Karpas-422 (cell line): ENCODE results near the gene CPEB2. TPM values are rescaled to one million over a fixed set of nuclear protein-coding genes. Genes with fewer than 3 reads are reported as not detected.

Experiments used
- DNase-seq: peaks from one replicate; pipeline ENCODE4 v3.0.0-alpha.2; 2015
- H2AFZ ChIP-seq: fragments of 200-600 bp; sonication (generic); 2 replicates; pipeline ENCODE4 v1.6.1; 2014; ENCODE audit warnings: antibody characterized with exemption, low read length, mixed read lengths
- H3K27ac ChIP-seq: fragments of 200-600 bp; sonication (generic); 2 replicates; pipeline ENCODE4 v1.5.1; 2014; ENCODE audit warnings: mild to moderate bottlenecking, low read length, moderate library complexity
- H3K27me3 ChIP-seq: fragments of 200-600 bp; sonication (generic); 2 replicates; pipeline ENCODE4 v1.6.1; 2014; ENCODE audit warnings: low read length, mixed read lengths
- H3K36me3 ChIP-seq: fragments of 200-600 bp; sonication (generic); 2 replicates; pipeline ENCODE4 v1.6.1; 2014; ENCODE audit warnings: low read length, mixed read lengths; ENCODE audit not compliant: insufficient read depth
- H3K4me1 ChIP-seq: fragments of 200-600 bp; sonication (generic); 2 replicates; pipeline ENCODE4 v1.6.1; 2014; ENCODE audit warnings: mild to moderate bottlenecking, low read length, mixed read lengths
- H3K4me2 ChIP-seq: fragments of 200-600 bp; sonication (generic); 2 replicates; pipeline ENCODE4 v1.6.1; 2014; ENCODE audit warnings: low read length, low read depth, mild to moderate bottlenecking; ENCODE audit not compliant: poor library complexity, severe bottlenecking
- H3K4me3 ChIP-seq: fragments of 200-600 bp; sonication (generic); 2 replicates; pipeline ENCODE4 v1.5.1; 2014; ENCODE audit warnings: mild to moderate bottlenecking, antibody characterized with exemption, low read length, mixed read lengths
- H3K79me2 ChIP-seq: fragments of 200-600 bp; sonication (generic); 2 replicates; pipeline ENCODE4 v1.6.1; 2014; ENCODE audit warnings: mild to moderate bottlenecking, low read length, mixed read lengths
- H3K9ac ChIP-seq: fragments of 200-600 bp; sonication (generic); 2 replicates; pipeline ENCODE4 v1.6.0; 2014; ENCODE audit warnings: low read length
- H3K9me2 ChIP-seq: fragments of 200-600 bp; sonication (generic), shearing (Covaris generic); replicated peaks from 2 replicates; pipeline ENCODE4 v1.6.0; 2014; ENCODE audit warnings: mild to moderate bottlenecking, low read length, moderate library complexity; ENCODE audit not compliant: insufficient read depth
- H3K9me3 ChIP-seq: fragments of 300-700, 200-600 bp; sonication (generic); 2 replicates; pipeline ENCODE4 v1.6.1; 2014; ENCODE audit warnings: low read length, mixed read lengths
- H4K20me1 ChIP-seq: fragments of 200-600 bp; sonication (generic); 2 replicates; pipeline ENCODE4 v1.6.1; 2014; ENCODE audit warnings: mild to moderate bottlenecking, antibody characterized with exemption, low read length, low read depth; ENCODE audit not compliant: insufficient read depth
- total RNA-seq: library from RNA; depleted of rRNA; stranded (reverse); fragments of >200 nt; shearing (Covaris generic); gene quantifications from 2 replicates; pipeline ENCODE4 v1.2.3, GENCODE V29; 2014; ENCODE audit warnings: low replicate concordance

CPEB2 gene
- total RNA-seq, 1 experiment from 2014 or later: 7.3 TPM

DNA sequence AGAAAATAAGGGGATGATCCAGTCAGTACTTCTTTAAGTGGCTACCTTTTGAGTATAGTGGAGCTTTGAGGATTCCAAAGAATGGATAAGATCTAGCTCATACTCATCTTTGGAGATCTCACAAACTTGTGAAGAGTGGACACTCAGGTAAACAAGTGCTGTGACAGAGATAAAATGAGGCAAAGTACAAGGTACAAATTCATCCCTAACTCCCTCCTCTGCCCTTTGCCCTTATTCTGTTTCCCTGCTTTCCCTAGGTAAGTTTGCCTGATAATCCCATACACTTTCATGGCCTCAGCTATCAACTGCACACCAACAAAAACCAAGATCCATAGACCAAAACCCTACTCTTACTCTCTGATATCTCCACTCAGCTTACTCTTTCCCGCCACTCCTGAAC, 16.4 kb upstream of the CPEB2 start:
- no peak overlapping the region for H2AFZ ChIP-seq
- H3K9me3 ChIP-seq: no peaks in the 10 kb centered on the region
- no peak overlapping the region for H3K4me2 ChIP-seq
- no peaks in the 10 kb centered on the region for H3K4me1 ChIP-seq
- no peak for DNase-seq
- no peaks in the 10 kb centered on the region for H3K27me3 ChIP-seq
- no peaks in the 10 kb centered on the region for H3K36me3 ChIP-seq
- H3K9ac ChIP-seq: no peak overlapping the region
- H4K20me1 ChIP-seq: no peaks in the 10 kb centered on the region
- H3K4me3 ChIP-seq: no peak overlapping the region
- H3K9me2 ChIP-seq: no peaks in the 10 kb centered on the region
- no peaks in the 10 kb centered on the region for H3K79me2 ChIP-seq
- H3K27ac ChIP-seq: no peak overlapping the region

DNA sequence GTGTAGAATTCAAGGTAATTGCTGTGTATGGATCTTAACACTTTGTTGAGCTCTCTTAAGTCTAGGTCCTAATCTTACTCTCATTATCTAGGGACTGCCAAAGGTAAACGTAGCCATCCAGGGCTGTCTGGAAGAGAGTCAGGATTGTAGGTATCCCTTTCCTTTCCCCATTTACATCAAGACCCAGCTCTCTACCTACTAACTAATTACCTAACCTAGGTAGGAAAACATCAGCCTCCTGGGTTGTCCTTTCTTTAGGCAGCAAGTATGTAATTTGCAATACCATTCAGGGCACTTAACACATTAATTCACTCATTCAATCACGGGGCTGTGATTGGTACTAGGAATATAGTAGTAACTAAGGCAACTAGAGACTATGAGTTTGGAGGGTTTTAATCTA, 15.2 kb upstream of the CPEB2 start:
- Histone ChIP-seq H3K4me1 (no peaks in the 10 kb centered on the region), H3K9me2 (no peaks in the 10 kb centered on the region), H3K27ac (no peak overlapping the region), H3K4me3 (no peak overlapping the region), H3K36me3 (no peaks in the 10 kb centered on the region), H3K4me2 (no peak overlapping the region), H2AFZ (no peak overlapping the region), H4K20me1 (no peaks in the 10 kb centered on the region), H3K79me2 (no peaks in the 10 kb centered on the region), H3K27me3 (no peaks in the 10 kb centered on the region), H3K9ac (no peak overlapping the region), H3K9me3 (no peaks in the 10 kb centered on the region)
- no peak for DNase-seq

- Histone ChIP-seq H4K20me1 (no peaks in the 10 kb centered on the region), H2AFZ (no peak overlapping the region), H3K36me3 (no peaks in the 10 kb centered on the region), H3K4me2 (no peak overlapping the region), H3K4me3 (no peak overlapping the region), H3K9me2 (no peaks in the 10 kb centered on the region), H3K27ac (no peak overlapping the region), H3K4me1 (no peaks in the 10 kb centered on the region), H3K27me3 (no peaks in the 10 kb centered on the region), H3K9ac (no peak overlapping the region), H3K79me2 (no peaks in the 10 kb centered on the region), H3K9me3 (no peaks in the 10 kb centered on the region)
- DNase-seq: no peak
Measured at GRCh38 chr4:14990484-14990883, 11.8 kb upstream of the CPEB2 start.

DNA sequence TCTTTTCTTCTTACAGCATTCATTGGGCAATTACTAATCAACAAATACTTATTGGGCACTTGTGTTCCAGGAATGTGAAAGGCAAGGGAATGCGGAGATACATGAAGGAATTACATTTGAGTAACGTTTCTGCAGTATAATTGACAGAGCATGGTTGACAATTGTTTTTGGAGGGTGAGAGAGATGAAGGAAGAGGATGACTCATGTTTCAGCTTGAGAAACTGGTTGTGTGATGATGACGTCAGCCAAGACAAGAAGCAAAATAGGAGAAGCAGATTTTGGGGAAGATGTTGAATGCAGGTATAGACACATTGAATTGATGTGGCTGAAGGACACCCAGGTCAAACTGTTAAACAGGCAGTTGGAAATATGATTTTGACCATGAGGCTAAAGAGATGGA, 8.0 kb upstream of the CPEB2 start:
- Histone ChIP-seq H3K9me3 (no peaks in the 10 kb centered on the region), H3K9me2 (no peaks in the 10 kb centered on the region), H3K4me3 (no peak overlapping the region), H3K9ac (no peak overlapping the region), H3K4me1 (no peaks in the 10 kb centered on the region), H3K27me3 (no peaks in the 10 kb centered on the region), H3K27ac (no peak overlapping the region), H3K79me2 (no peaks in the 10 kb centered on the region), H3K36me3 (no peaks in the 10 kb centered on the region), H4K20me1 (no peaks in the 10 kb centered on the region), H2AFZ (no peak overlapping the region), H3K4me2 (no peak overlapping the region)
- no peak for DNase-seq

- Histone ChIP-seq H4K20me1 (0 out of 2 replicates have a peak, but pooled peaks cover 4% of the 10 kb centered on the region), H3K36me3 (no peaks in the 10 kb centered on the region), H3K4me3 (peak overlapping the region; percentile 92), H3K9ac (peak overlapping the region; percentile 95), H3K4me2 (peak overlapping the region; percentile 99), H3K79me2 (peaks cover 23% of the 10 kb centered on the region), H3K27ac (peak overlapping the region; percentile 90; the same call in 1 of the 2 replicates), H3K4me1 (peaks cover 20% of the 10 kb centered on the region), H3K9me3 (no peaks in the 10 kb centered on the region), H3K27me3 (no peaks in the 10 kb centered on the region), H3K9me2 (no peaks in the 10 kb centered on the region), H2AFZ (peak overlapping the region; percentile 98)
- peak; percentile 69 for DNase-seq
Measured at GRCh38 chr4:15001248-15001868, 923 bp upstream of the CPEB2 start.

GRCh38 chr4:15002659-15003400, 549 bp downstream of the CPEB2 start:
- no peaks in the 10 kb centered on the region for H3K27me3 ChIP-seq
- H3K4me2 ChIP-seq: peak overlapping the region; percentile 99
- peak; percentile 90 for DNase-seq
- peak overlapping the region; percentile 92 for H3K4me3 ChIP-seq
- peak overlapping the region; percentile 90 for H3K27ac ChIP-seq
- H3K9me2 ChIP-seq: no peaks in the 10 kb centered on the region
- peaks cover 6% of the 10 kb centered on the region; the same call in 1 of the 2 replicates for H3K36me3 ChIP-seq
- H3K4me1 ChIP-seq: peaks cover 34% of the 10 kb centered on the region
- H2AFZ ChIP-seq: peak overlapping the region; percentile 69; the same call in 1 of the 2 replicates
- H3K9me3 ChIP-seq: no peaks in the 10 kb centered on the region
- H3K79me2 ChIP-seq: peaks cover 38% of the 10 kb centered on the region
- H4K20me1 ChIP-seq: 0 out of 2 replicates have a peak, but pooled peaks cover 4% of the 10 kb centered on the region
- peak overlapping the region; percentile 95 for H3K9ac ChIP-seq

- Histone ChIP-seq H3K36me3 (peaks cover 11% of the 10 kb centered on the region; the same call in 1 of the 2 replicates), H3K4me3 (peak overlapping the region; percentile 94), H3K9me3 (no peaks in the 10 kb centered on the region), H3K9ac (peak overlapping the region; percentile 95), H3K9me2 (no peaks in the 10 kb centered on the region), H3K27ac (peak overlapping the region; percentile 90), H3K27me3 (no peaks in the 10 kb centered on the region), H4K20me1 (0 out of 2 replicates have a peak, but pooled peaks cover 4% of the 10 kb centered on the region), H3K4me1 (peaks cover 35% of the 10 kb centered on the region), H3K4me2 (peak overlapping the region; percentile 99), H2AFZ (peak overlapping the region; percentile 69; the same call in 1 of the 2 replicates), H3K79me2 (peaks cover 42% of the 10 kb centered on the region)
- peak; percentile 79 for DNase-seq
Measured at GRCh38 chr4:15003401-15003890, 1.2 kb downstream of the CPEB2 start.
